Peyer's patch (tissue), 4 donors: ENCODE results near the gene GCLM.

Experiments used
- POLR2A ChIP-seq, 2 donors: fragments of 450-650 bp; IDR thresholded peaks; one replicate each; pipeline ENCODE4 v1.5.1; 2017; ENCODE audit warnings: antibody characterized with exemption in 2 of 2, mild to moderate bottlenecking in 2 of 2, moderate library complexity in 2 of 2
- TF ChIP-seq, protein P1 (sequence below), 6 experiments: fragments of 450-650 bp in 4 of 6; fragments of 200-600 bp in 2 of 6; sonication (generic) in 1 of 6; IDR thresholded peaks; one replicate each; pipeline ENCODE4 v1.5.1; 2017 to 2019; ENCODE audit warnings: antibody characterized with exemption in 6 of 6, mild to moderate bottlenecking in 3 of 6, moderate library complexity in 1 of 6

GRCh38 chr1:93847811-93848288, 61.4 kb downstream of the GCLM start:
- TF ChIP-seq, protein P1, sequence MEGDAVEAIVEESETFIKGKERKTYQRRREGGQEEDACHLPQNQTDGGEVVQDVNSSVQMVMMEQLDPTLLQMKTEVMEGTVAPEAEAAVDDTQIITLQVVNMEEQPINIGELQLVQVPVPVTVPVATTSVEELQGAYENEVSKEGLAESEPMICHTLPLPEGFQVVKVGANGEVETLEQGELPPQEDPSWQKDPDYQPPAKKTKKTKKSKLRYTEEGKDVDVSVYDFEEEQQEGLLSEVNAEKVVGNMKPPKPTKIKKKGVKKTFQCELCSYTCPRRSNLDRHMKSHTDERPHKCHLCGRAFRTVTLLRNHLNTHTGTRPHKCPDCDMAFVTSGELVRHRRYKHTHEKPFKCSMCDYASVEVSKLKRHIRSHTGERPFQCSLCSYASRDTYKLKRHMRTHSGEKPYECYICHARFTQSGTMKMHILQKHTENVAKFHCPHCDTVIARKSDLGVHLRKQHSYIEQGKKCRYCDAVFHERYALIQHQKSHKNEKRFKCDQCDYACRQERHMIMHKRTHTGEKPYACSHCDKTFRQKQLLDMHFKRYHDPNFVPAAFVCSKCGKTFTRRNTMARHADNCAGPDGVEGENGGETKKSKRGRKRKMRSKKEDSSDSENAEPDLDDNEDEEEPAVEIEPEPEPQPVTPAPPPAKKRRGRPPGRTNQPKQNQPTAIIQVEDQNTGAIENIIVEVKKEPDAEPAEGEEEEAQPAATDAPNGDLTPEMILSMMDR (IDR thresholded peaks at IDR 0.05), result no peak
- TF ChIP-seq POLR2A (IDR thresholded peaks at IDR 0.05), result no peak
